Measurements from ENCODE around the gene BEST1. TPM values are rescaled to one million over a fixed set of nuclear protein-coding genes. Genes with fewer than 3 reads are reported as not detected.

Gene BEST1
- total and polyA plus RNA-seq, 2 of the 13 experiments (the other 11 are each of a cell fraction or from before 2014, with no cell fraction given) = 0.09 to 0.65 TPM

DNA sequence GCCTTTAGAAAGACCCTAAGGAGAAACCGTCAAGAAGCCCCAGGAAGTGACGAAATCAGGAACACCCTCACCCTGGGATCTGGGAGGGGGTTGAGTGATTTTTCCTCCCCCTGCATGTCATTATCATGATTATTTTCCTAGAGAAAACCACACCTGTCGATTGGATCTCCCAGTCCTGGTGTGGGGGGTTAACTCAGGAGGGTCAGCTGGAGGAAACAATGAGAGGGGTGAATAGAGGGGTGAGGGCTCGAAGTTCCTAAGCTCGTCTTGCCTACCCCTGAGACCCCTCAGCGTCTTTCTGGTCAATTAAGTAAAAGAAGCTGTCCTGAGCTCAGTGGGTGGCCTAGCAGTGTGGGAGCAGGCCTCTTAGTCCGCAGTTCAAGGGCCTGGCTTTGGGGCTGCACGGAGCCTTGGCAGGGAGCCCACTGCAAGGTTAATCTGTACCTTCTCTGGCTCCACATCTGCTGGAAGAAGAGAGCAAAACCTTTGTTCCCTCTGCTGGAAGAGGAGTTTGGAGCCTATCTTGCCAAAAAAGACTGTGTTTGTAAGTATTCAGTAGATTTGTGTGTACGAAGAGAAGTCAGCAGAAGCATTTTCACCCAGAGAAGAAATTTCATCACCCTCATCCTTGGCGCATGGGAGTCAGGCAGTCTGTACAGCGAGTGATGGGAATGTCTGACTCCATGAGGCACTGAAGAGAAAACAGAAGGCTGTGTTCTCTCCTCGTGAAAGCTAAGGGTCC, 51.5 kb downstream of the BEST1 start (continued):
- 0 out of 2 replicates have a peak, but pooled peaks have one; percentile 32 for TF ChIP-seq ZNF563 (CRISPR knock-in tag; IDR thresholded peaks at IDR 0.05)
- TF ChIP-seq, protein P1, sequence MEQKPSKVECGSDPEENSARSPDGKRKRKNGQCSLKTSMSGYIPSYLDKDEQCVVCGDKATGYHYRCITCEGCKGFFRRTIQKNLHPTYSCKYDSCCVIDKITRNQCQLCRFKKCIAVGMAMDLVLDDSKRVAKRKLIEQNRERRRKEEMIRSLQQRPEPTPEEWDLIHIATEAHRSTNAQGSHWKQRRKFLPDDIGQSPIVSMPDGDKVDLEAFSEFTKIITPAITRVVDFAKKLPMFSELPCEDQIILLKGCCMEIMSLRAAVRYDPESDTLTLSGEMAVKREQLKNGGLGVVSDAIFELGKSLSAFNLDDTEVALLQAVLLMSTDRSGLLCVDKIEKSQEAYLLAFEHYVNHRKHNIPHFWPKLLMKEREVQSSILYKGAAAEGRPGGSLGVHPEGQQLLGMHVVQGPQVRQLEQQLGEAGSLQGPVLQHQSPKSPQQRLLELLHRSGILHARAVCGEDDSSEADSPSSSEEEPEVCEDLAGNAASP (CRISPR knock-in tag; IDR thresholded peaks at IDR 0.05; ENCODE audit: borderline replicate concordance) = peak; percentile 63; the same call in 1 of the 2 replicates
- TF ChIP-seq, protein P2, sequence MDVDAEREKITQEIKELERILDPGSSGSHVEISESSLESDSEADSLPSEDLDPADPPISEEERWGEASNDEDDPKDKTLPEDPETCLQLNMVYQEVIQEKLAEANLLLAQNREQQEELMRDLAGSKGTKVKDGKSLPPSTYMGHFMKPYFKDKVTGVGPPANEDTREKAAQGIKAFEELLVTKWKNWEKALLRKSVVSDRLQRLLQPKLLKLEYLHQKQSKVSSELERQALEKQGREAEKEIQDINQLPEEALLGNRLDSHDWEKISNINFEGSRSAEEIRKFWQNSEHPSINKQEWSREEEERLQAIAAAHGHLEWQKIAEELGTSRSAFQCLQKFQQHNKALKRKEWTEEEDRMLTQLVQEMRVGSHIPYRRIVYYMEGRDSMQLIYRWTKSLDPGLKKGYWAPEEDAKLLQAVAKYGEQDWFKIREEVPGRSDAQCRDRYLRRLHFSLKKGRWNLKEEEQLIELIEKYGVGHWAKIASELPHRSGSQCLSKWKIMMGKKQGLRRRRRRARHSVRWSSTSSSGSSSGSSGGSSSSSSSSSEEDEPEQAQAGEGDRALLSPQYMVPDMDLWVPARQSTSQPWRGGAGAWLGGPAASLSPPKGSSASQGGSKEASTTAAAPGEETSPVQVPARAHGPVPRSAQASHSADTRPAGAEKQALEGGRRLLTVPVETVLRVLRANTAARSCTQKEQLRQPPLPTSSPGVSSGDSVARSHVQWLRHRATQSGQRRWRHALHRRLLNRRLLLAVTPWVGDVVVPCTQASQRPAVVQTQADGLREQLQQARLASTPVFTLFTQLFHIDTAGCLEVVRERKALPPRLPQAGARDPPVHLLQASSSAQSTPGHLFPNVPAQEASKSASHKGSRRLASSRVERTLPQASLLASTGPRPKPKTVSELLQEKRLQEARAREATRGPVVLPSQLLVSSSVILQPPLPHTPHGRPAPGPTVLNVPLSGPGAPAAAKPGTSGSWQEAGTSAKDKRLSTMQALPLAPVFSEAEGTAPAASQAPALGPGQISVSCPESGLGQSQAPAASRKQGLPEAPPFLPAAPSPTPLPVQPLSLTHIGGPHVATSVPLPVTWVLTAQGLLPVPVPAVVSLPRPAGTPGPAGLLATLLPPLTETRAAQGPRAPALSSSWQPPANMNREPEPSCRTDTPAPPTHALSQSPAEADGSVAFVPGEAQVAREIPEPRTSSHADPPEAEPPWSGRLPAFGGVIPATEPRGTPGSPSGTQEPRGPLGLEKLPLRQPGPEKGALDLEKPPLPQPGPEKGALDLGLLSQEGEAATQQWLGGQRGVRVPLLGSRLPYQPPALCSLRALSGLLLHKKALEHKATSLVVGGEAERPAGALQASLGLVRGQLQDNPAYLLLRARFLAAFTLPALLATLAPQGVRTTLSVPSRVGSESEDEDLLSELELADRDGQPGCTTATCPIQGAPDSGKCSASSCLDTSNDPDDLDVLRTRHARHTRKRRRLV (CRISPR knock-in tag; IDR thresholded peaks at IDR 0.05) = peak; percentile 89; the same call in 1 of the 2 replicates
- TF ChIP-seq MAFG (CRISPR knock-in tag; IDR thresholded peaks at IDR 0.05) = no peak
- TF ChIP-seq NR2F6 (IDR thresholded peaks at IDR 0.05) = peak; percentile 21
- TF ChIP-seq NR2F6 (CRISPR knock-in tag; IDR thresholded peaks at IDR 0.05) = peak; percentile 31
- TF ChIP-seq, protein P3, sequence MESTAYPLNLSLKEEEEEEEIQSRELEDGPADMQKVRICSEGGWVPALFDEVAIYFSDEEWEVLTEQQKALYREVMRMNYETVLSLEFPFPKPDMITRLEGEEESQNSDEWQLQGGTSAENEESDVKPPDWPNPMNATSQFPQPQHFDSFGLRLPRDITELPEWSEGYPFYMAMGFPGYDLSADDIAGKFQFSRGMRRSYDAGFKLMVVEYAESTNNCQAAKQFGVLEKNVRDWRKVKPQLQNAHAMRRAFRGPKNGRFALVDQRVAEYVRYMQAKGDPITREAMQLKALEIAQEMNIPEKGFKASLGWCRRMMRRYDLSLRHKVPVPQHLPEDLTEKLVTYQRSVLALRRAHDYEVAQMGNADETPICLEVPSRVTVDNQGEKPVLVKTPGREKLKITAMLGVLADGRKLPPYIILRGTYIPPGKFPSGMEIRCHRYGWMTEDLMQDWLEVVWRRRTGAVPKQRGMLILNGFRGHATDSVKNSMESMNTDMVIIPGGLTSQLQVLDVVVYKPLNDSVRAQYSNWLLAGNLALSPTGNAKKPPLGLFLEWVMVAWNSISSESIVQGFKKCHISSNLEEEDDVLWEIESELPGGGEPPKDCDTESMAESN (CRISPR knock-in tag; conservative IDR thresholded peaks at IDR 0.05) = no peak
- TF ChIP-seq, protein P4, sequence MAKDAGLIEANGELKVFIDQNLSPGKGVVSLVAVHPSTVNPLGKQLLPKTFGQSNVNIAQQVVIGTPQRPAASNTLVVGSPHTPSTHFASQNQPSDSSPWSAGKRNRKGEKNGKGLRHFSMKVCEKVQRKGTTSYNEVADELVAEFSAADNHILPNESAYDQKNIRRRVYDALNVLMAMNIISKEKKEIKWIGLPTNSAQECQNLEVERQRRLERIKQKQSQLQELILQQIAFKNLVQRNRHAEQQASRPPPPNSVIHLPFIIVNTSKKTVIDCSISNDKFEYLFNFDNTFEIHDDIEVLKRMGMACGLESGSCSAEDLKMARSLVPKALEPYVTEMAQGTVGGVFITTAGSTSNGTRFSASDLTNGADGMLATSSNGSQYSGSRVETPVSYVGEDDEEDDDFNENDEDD (CRISPR knock-in tag; IDR thresholded peaks at IDR 0.05; ENCODE audit: borderline replicate concordance) = peak; percentile 27; the same call in 1 of the 2 replicates
- TF ChIP-seq ZNF12 (CRISPR knock-in tag; IDR thresholded peaks at IDR 0.05) = no peak; the same call in 1 of the 2 replicates
- TF ChIP-seq SKI (IDR thresholded peaks at IDR 0.05; ENCODE audit: partially characterized antibody) = no peak
- no peak for TF ChIP-seq MXD4 (CRISPR knock-in tag; IDR thresholded peaks at IDR 0.05)
- no peak for TF ChIP-seq ZNF251 (CRISPR knock-in tag; IDR thresholded peaks at IDR 0.05)
- TF ChIP-seq SALL1 (CRISPR knock-in tag; IDR thresholded peaks at IDR 0.05) = peak; percentile 76
- peak; percentile 58; the same call in 1 of the 2 replicates for TF ChIP-seq ERF (CRISPR knock-in tag; IDR thresholded peaks at IDR 0.05)
- TF ChIP-seq GATAD2A (CRISPR knock-in tag; IDR thresholded peaks at IDR 0.05) = peak; percentile 91
- 0 out of 2 replicates have a peak, but pooled peaks have one; percentile 27 for TF ChIP-seq ZC3H4 (CRISPR knock-in tag; IDR thresholded peaks at IDR 0.05; ENCODE audit: borderline replicate concordance)
- 0 out of 2 replicates have a peak, but pooled peaks have one; percentile 7 for TF ChIP-seq SP5 (CRISPR knock-in tag; IDR thresholded peaks at IDR 0.05; ENCODE audit: borderline replicate concordance, low read depth)
- 0 out of 2 replicates have a peak, but pooled peaks have one; percentile 42 for TF ChIP-seq KDM2A (CRISPR knock-in tag; IDR thresholded peaks at IDR 0.05; ENCODE audit: borderline replicate concordance, low read depth)
